ENCODE results near the gene ATP9B.

Gene ATP9B

GRCh38 chr18:79400091-79400590 lies 330.9 kb downstream of the ATP9B start:
- DNase-seq, result peak; percentile 62

- DNase-seq, result no peak
These were observed 331.6 kb downstream of the ATP9B start for GRCh38 chr18:79400591-79401381.

- DNase-seq, result no peak
These were observed 332.5 kb downstream of the ATP9B start for GRCh38 chr18:79401494-79402208.

GRCh38 chr18:79402209-79402576 lies 333.0 kb downstream of the ATP9B start:
- DNase-seq, result no peak

GRCh38 chr18:79402977-79403722 lies 334.0 kb downstream of the ATP9B start:
- no peak for DNase-seq

- DNase-seq, result no peak
These were observed 334.8 kb downstream of the ATP9B start for GRCh38 chr18:79403723-79404566.

- DNase-seq, result no peak
These were observed 335.3 kb downstream of the ATP9B start for GRCh38 chr18:79404567-79404910.

GRCh38 chr18:79405019-79405780 lies 336.0 kb downstream of the ATP9B start:
- DNase-seq, result no peak

- peak; percentile 77 for DNase-seq
These were observed 336.8 kb downstream of the ATP9B start for GRCh38 chr18:79405781-79406575.

GRCh38 chr18:79406708-79407107 lies 337.5 kb downstream of the ATP9B start:
- DNase-seq, result no peak

- DNase-seq, result no peak
These were observed 340.1 kb downstream of the ATP9B start for GRCh38 chr18:79409313-79409712.

- no peak for DNase-seq
These were observed 341.0 kb downstream of the ATP9B start for GRCh38 chr18:79410171-79410641.

- no peak for DNase-seq
These were observed 341.8 kb downstream of the ATP9B start for GRCh38 chr18:79410731-79411613.

- no peak for DNase-seq
These were observed 342.7 kb downstream of the ATP9B start for GRCh38 chr18:79411614-79412526.

GRCh38 chr18:79413025-79413424 lies 343.8 kb downstream of the ATP9B start:
- no peak for DNase-seq

- no peak for DNase-seq
These were observed 344.2 kb downstream of the ATP9B start for GRCh38 chr18:79413426-79413825.

- no peak for DNase-seq
These were observed 344.7 kb downstream of the ATP9B start for GRCh38 chr18:79413901-79414300.

- DNase-seq, result no peak
These were observed 347.0 kb downstream of the ATP9B start for GRCh38 chr18:79416022-79416676.

All from activated CD4-positive, alpha-beta T cell treated with anti-CD3 and anti-CD28 coated beads for 1 hour (primary cell).